Stomach (tissue), 4 donors: ENCODE results near the gene C1orf52.

Experiments used
- POLR2A ChIP-seq, 4 donors: fragments of 450-650 bp; IDR thresholded peaks; one replicate each; pipeline ENCODE4 v1.6.1; 2016; ENCODE audit warnings: antibody characterized with exemption in 4 of 4, control low read depth in 2 of 4, mild to moderate bottlenecking in 1 of 4, moderate library complexity in 1 of 4
- POLR2AphosphoS5 ChIP-seq, 3 donors: sonication (generic); formaldehyde crosslinking; IDR thresholded peaks; one replicate each; pipeline ENCODE4 v1.6.1; 2016; ENCODE audit warnings: antibody characterized with exemption in 3 of 3

DNA sequence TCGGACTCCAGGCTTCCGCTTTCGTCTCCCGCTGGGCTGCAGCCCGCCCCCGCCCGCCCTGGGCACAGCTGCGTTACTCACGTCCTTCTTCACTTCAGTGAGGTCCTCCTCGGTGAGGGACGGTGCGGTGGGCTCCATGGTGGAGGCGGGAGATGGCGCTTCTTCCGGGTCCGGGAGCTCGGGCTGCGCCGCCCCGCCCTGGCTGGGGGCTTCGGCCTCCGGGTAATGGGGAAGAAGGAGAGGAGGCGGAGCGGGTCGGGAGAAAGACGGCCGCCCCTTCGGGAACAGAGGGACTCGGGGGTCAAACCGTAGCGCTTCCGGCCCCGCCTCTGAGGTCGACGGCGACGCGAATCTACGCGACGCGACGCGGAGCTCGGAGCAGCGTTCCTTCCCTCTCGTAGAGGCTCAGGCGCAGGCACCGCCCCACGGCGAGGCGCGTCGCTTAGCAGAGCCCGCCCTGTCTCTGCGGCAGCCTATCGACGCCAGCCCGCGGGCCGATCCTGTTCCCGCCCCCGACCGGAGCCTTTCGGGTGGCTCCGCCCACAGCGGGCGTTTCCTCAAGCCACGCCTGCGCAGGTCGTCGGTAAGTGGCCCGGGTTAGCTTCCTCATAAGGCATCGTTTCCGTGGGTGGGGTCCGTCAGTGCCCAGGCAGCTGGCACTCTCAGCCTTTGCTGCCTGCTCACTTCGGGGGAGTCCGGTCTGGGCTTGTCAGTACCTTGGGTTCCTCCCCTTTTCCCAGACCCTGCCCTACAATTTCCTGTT is 16.9 kb upstream of the C1orf52 start, which contains the start of gene BCL10:
- TF ChIP-seq POLR2AphosphoS5 (IDR thresholded peaks at IDR 0.05) (peak; percentile 77 to 94 (median 85)), POLR2A (IDR thresholded peaks at IDR 0.05) (peak in 2 of 4 donors; percentile 69 to 85)
